Transverse colon (tissue), 4 donors: ENCODE results near the gene CACNA1B. TPM values are rescaled to one million over a fixed set of nuclear protein-coding genes. Genes with fewer than 3 reads are reported as not detected.

Experiments
- DNase-seq: peaks from one replicate; pipeline ENCODE4 v3.0.0-alpha.2; 2019
- H3K27ac ChIP-seq, 4 donors: fragments of 200-600 bp; sonication (generic); 2 replicates each; pipeline ENCODE4 v1.5.1; 2016 to 2018; ENCODE audit warnings: inconsistent platforms in 4 of 4
- H3K27me3 ChIP-seq: fragments of 200-600 bp; sonication (generic); 2 replicates; pipeline ENCODE4 v1.5.1; 2017; ENCODE audit warnings: inconsistent platforms
- H3K36me3 ChIP-seq, 4 donors: fragments of 200-600 bp; sonication (generic); 2 replicates each; pipeline ENCODE4 v1.5.1; 2017 to 2019; ENCODE audit warnings: inconsistent platforms in 4 of 4
- H3K4me1 ChIP-seq, 4 donors: fragments of 200-600 bp; sonication (generic); 2 replicates each; pipeline ENCODE4 v1.5.1; 2017 to 2020; ENCODE audit warnings: inconsistent platforms in 4 of 4
- H3K4me3 ChIP-seq, 4 donors: fragments of 200-600 bp; sonication (generic); 1 replicate in 1 of 4; 2 replicates in 3 of 4; pipeline versions ENCODE4 v1.5.1 to v1.6.1; 2017 to 2019; ENCODE audit warnings: inconsistent platforms in 4 of 4
- H3K9me3 ChIP-seq, 2 donors: fragments of 200-600 bp; sonication (generic); 2 replicates each; pipeline ENCODE4 v1.5.1; 2017 to 2019; ENCODE audit warnings: inconsistent platforms in 2 of 2
- CTCF ChIP-seq, 5 experiments: fragments of 200-600 bp in 3 of 5; fragments of 450-650 bp in 2 of 5; sonication (generic) in 3 of 5; IDR thresholded peaks; 1 replicate in 2 of 5; 2 replicates in 3 of 5; pipeline ENCODE4 v1.5.1; 2016 to 2017; ENCODE audit warnings: antibody characterized with exemption in 5 of 5, inconsistent platforms in 3 of 5, mild to moderate bottlenecking in 2 of 5, moderate library complexity in 1 of 5
- EP300 ChIP-seq: sonication (generic); formaldehyde crosslinking; IDR thresholded peaks from one replicate; pipeline ENCODE4 v1.6.1; 2017; ENCODE audit warnings: antibody characterized with exemption, low read depth
- POLR2A ChIP-seq: fragments of 450-650 bp; IDR thresholded peaks from one replicate; pipeline ENCODE4 v1.6.1; 2016; ENCODE audit warnings: antibody characterized with exemption, mild to moderate bottlenecking, moderate library complexity
- POLR2AphosphoS5 ChIP-seq, 3 donors: sonication (generic); formaldehyde crosslinking; IDR thresholded peaks; one replicate each; pipeline ENCODE4 v1.6.1; 2016; ENCODE audit warnings: antibody characterized with exemption in 3 of 3
- WGBS, 2 donors: methylation state at CpG; one replicate each; pipeline ENCODE4 v1.1.5; 2018; ENCODE audit warnings: low coverage in 1 of 2; 5-methylcytosine and 5-hydroxymethylcytosine counted together
- in situ Hi-C, 4 donors: fragments of 200-750 bp; cut with MboI; loops; one replicate each; pipeline versions ENCODE4 v1.15.0 to v1.15.1; 2017; ENCODE audit warnings: low sequenced_read_pairs in 3 of 4, low pct_ligation_motif_present in 1 of 4, low pct_unique_long_range_greater_than_20kb in 1 of 4
- intact Hi-C: fragments of 100-400 bp; cut with DNase I; formaldehyde crosslinking; loops from one replicate; pipeline ENCODE4 v1.15.1; 2023; ENCODE audit warnings: low total_unique reads
- total RNA-seq, 4 donors: library from RNA; depleted of rRNA; stranded (reverse); fragments of >200 nt; gene quantifications; one replicate each; pipeline ENCODE4 v1.1.0, GENCODE V29; 2016

Gene CACNA1B
- total RNA-seq, 4 donors from 2014 or later, result 0.27 to 0.40 (median 0.35) TPM

GRCh38 chr9:138047469-138048040 is 170.0 kb downstream of the CACNA1B start:
- no peak for TF ChIP-seq POLR2A
- TF ChIP-seq POLR2AphosphoS5 (IDR thresholded peaks at IDR 0.05), result no peak
- no peak for TF ChIP-seq EP300
- no peak for TF ChIP-seq CTCF (IDR thresholded peaks at IDR 0.05)
- 47% methylated on average over 8 of the region's 8 CpGs; no CpG with 5 or more reads in 1 of the 2 donors for WGBS, 2 donors
- no peaks in the 10 kb centered on the region for H3K4me1 ChIP-seq
- in situ Hi-C loops (no loop called here), intact Hi-C loops (no loop called here)
- H3K27me3 ChIP-seq, result peaks cover 8% of the 10 kb centered on the region
- DNase-seq, result no peak
- H3K27ac ChIP-seq, result no peak overlapping the region
- H3K4me3 ChIP-seq, result no peak overlapping the region
- no peaks in the 10 kb centered on the region for H3K36me3 ChIP-seq
- no peaks in the 10 kb centered on the region for H3K9me3 ChIP-seq

- TF ChIP-seq POLR2A (no peak), EP300 (no peak), CTCF (IDR thresholded peaks at IDR 0.05) (no peak), POLR2AphosphoS5 (IDR thresholded peaks at IDR 0.05) (no peak)
- H3K27ac ChIP-seq, result no peak overlapping the region
- H3K4me1 ChIP-seq, result no peaks in the 10 kb centered on the region
- H3K27me3 ChIP-seq, result peaks cover 8% of the 10 kb centered on the region
- no peaks in the 10 kb centered on the region for H3K36me3 ChIP-seq
- 83% methylated on average over 7 of the region's 7 CpGs; no CpG with 5 or more reads in 1 of the 2 donors for WGBS, 2 donors
- H3K9me3 ChIP-seq, result no peaks in the 10 kb centered on the region
- DNase-seq, result no peak
- in situ Hi-C loops, result no loop called here
- H3K4me3 ChIP-seq, result no peak overlapping the region
- intact Hi-C loops, result no loop called here
Measured at GRCh38 chr9:138048184-138048583, 170.6 kb downstream of the CACNA1B start.

GRCh38 chr9:138049085-138049778 is 171.7 kb downstream of the CACNA1B start:
- Histone ChIP-seq H3K27me3 (peaks cover 8% of the 10 kb centered on the region), H3K9me3 (no peaks in the 10 kb centered on the region), H3K36me3 (no peaks in the 10 kb centered on the region), H3K27ac (no peak overlapping the region), H3K4me1 (no peaks in the 10 kb centered on the region), H3K4me3 (no peak overlapping the region)
- TF ChIP-seq CTCF (IDR thresholded peaks at IDR 0.05) (no peak), POLR2A (no peak), EP300 (no peak), POLR2AphosphoS5 (IDR thresholded peaks at IDR 0.05) (no peak)
- DNase-seq, result no peak
- WGBS, 2 donors, result 76 to 80% methylated on average over 1 to 21 of the region's 21 CpGs
- in situ Hi-C loops (no loop called here), intact Hi-C loops (no loop called here)

GRCh38 chr9:138049779-138050471 is 172.3 kb downstream of the CACNA1B start:
- no peaks in the 10 kb centered on the region for H3K4me1 ChIP-seq
- intact Hi-C loops (no loop called here), in situ Hi-C loops (no loop called here)
- 80% methylated on average over 24 of the region's 24 CpGs; no CpG with 5 or more reads in 1 of the 2 donors for WGBS, 2 donors
- H3K27ac ChIP-seq, result no peak overlapping the region
- no peak overlapping the region for H3K4me3 ChIP-seq
- H3K27me3 ChIP-seq, result peaks cover 8% of the 10 kb centered on the region
- no peaks in the 10 kb centered on the region for H3K36me3 ChIP-seq
- no peak for DNase-seq
- TF ChIP-seq POLR2A, result no peak
- TF ChIP-seq POLR2AphosphoS5 (IDR thresholded peaks at IDR 0.05), result no peak
- TF ChIP-seq EP300, result no peak
- TF ChIP-seq CTCF (IDR thresholded peaks at IDR 0.05), result no peak
- no peaks in the 10 kb centered on the region for H3K9me3 ChIP-seq
